DMS53 (cell line): ENCODE results near the gene PCDHGB5.
A peak's percentile ranks its signal among the peaks of the same experiment; 100 is the strongest.
"Not testable (repeated sequence)": the region's sequence is repeated elsewhere in the genome, so short reads cannot be mapped to it uniquely, and the experiment has no call there.

ENCODE experiments used
- DNase-seq: peaks from one replicate; lab custom pipeline; 2025; lab: John Stamatoyannopoulos, UW

PCDHGB5 gene

DNA sequence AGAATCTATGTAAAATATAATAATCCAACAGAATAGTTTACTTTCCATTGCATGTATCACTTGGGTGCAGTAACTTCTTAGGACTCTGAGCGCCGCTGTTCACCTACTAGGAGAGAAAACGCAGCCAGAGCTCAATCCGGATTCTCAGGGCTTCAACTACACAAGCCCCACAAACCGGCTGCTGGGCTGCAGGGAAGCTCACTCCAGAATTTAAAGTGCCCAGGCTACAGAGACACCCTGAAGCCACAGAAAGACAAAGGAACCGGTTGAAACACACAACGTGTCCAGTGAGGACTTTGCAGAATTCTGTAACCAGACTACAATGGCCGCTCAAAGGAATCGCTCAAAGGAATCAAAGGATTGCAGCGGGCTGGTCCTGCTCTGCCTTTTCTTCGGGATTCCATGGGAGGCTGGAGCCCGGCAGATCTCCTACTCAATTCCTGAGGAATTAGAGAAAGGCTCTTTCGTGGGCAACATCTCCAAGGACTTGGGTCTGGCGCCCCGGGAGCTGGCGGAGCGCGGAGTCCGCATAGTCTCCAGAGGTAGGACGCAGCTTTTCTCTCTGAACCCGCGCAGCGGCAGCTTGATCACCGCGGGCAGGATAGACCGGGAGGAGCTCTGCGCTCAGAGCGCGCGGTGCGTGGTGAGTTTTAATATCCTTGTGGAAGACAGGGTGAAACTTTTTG is 15.2 kb downstream of the PCDHGB5 start, which contains the start of gene PCDHGA10:
PCDHGA10 (plus strand) TSS at position 134 of the 686 bp plus-strand sequence; CDS start at position 323, 189 bp downstream.
- DNase-seq = peak; percentile 86

GRCh38 chr5:141413540-141414069 is 15.9 kb downstream of the PCDHGB5 start:
- no peak for DNase-seq

DNA sequence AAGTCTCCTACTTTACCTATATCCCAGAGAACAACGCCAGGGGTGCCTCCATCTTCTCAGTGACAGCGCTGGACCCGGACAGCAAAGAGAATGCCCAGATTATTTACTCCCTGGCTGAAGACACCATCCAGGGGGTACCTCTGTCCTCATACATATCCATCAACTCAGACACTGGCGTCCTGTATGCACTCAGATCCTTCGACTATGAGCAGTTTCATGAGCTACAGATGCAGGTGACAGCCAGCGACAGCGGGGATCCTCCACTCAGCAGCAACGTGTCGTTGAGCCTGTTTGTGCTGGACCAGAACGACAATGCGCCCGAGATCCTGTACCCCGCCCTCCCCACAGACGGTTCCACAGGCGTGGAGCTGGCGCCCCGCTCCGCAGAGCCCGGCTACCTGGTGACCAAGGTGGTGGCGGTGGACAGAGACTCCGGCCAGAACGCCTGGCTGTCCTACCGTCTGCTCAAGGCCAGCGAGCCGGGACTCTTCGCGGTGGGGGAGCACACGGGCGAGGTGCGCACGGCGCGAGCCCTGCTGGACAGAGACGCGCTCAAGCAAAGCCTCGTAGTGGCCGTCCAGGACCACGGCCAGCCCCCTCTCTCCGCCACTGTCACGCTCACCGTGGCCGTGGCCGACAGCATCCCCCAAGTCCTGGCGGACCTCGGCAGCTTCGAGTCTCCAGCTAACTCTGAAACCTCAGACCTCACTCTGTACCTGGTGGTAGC is 17.0 kb downstream of the PCDHGB5 start:
- DNase-seq = not testable (repeated sequence)

DNA sequence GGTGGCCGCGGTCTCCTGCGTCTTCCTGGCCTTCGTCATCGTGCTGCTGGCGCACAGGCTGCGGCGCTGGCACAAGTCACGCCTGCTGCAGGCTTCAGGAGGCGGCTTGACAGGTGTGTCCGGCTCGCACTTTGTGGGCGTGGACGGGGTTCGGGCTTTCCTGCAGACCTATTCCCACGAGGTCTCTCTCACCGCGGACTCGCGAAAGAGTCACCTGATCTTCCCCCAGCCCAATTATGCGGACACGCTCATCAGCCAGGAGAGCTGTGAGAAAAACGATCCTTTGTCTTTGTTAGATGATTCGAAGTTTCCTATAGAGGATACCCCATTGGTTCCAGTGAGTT is 17.5 kb downstream of the PCDHGB5 start:
- DNase-seq = not testable (repeated sequence)

DNA sequence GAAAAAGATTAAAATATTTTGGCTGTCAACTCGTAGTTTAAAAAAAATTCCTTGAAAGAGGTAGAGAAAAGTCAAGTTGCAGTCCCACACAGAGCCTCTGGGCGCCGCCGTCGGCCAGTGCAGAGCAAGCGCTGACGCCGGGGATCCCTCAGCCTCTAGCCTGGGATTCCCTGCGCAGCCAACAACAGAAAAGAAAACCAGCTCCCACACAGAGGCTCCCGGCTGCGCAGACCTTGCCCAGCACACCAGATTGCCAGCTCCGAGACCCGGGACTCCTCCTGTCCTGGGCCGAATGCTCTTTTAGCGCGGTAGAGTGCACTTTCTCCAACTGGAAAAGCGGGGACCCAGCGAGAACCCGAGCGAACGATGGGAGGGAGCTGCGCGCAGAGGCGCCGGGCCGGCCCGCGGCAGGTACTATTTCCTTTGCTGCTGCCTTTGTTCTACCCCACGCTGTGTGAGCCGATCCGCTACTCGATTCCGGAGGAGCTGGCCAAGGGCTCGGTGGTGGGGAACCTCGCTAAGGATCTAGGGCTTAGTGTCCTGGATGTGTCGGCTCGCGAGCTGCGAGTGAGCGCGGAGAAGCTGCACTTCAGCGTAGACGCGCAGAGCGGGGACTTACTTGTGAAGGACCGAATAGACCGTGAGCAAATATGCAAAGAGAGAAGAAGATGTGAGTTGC is 19.9 kb downstream of the PCDHGB5 start, which contains the start of gene PCDHGB7:
PCDHGB7 (plus strand) TSS at position 184 of the 679 bp plus-strand sequence; CDS start at position 367, 183 bp downstream.
- peak; percentile 89 for DNase-seq

- DNase-seq = no peak
These were observed 21.5 kb downstream of the PCDHGB5 start for GRCh38 chr5:141419074-141419880.

- peak; percentile 79 for DNase-seq
These were observed 23.2 kb downstream of the PCDHGB5 start, which contains the start of gene PCDHGA11 for GRCh38 chr5:141420855-141421488. Gene PCDHGA11, plus strand, starts transcription at chr5:141421051. Its CDS starts 177 bp downstream, at chr5:141421228.

- no peak for DNase-seq
These were observed 23.7 kb downstream of the PCDHGB5 start for GRCh38 chr5:141421489-141421855.

- DNase-seq = no peak
These were observed 25.1 kb downstream of the PCDHGB5 start for GRCh38 chr5:141422742-141423291.

DNA sequence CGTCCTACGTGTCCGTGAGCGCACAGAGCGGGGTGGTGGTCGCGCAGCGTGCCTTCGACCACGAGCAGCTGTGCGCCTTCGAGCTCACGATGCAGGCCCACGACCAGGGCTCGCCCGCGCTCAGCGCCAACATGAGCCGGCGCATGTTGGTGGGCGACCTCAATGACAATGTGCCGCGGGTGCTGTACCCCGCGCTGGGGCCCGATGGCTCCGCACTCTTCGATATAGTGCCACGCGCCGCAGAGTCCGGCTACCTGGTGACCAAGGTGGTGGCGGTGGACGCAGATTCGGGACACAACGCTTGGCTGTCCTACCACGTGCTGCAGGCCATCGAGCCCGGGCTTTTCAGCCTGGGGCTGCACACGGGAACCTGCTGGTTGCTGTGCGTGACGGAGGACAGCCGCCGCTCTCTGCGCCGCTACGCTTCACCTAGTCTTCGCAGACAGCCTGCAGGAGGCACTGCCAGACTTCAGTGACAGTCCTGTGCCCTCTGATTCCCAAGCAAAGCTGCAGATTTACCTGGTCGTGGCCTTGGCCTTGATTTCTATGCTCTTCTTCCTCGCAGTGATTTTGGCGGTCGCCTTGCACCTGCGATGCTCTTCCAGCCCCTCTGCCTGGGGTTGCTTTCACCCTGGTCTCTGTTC is 30.2 kb downstream of the PCDHGB5 start:
- no peak for DNase-seq

GRCh38 chr5:141430332-141431113 is 32.8 kb downstream of the PCDHGB5 start, which contains the start of gene PCDHGA12:
Gene PCDHGA12, plus strand, starts transcription at chr5:141430507. Its CDS starts 253 bp downstream, at chr5:141430760.
- peak; percentile 65 for DNase-seq

GRCh38 chr5:141431286-141431685 is 33.5 kb downstream of the PCDHGB5 start:
- DNase-seq = no peak

- not testable (repeated sequence) for DNase-seq
These were observed 34.6 kb downstream of the PCDHGB5 start for GRCh38 chr5:141432308-141432707.

- not testable (repeated sequence) for DNase-seq
These were observed 35.0 kb downstream of the PCDHGB5 start for GRCh38 chr5:141432726-141433125.

DNA sequence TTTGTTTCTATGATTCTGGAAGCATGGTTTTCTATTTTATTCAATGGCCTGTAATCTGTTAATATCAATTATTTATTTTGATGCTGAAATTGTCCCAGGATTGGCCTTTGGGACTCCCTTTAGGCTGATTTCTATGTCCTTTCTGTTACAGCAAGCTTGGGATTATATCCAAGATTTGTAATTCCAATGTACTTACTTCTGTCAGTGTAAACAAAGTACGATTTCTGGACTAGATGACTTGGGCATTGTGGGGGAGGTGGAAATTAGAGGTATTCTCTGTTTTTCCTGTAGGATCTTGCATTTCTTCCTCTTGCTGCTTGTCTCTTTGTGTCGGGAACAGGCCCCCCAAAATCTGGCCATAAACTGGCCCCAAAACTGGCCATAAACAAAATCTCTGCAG is 36.3 kb downstream of the PCDHGB5 start:
- DNase-seq = no peak

- no peak for DNase-seq
These were observed 39.5 kb downstream of the PCDHGB5 start for GRCh38 chr5:141437221-141437620.

DNA sequence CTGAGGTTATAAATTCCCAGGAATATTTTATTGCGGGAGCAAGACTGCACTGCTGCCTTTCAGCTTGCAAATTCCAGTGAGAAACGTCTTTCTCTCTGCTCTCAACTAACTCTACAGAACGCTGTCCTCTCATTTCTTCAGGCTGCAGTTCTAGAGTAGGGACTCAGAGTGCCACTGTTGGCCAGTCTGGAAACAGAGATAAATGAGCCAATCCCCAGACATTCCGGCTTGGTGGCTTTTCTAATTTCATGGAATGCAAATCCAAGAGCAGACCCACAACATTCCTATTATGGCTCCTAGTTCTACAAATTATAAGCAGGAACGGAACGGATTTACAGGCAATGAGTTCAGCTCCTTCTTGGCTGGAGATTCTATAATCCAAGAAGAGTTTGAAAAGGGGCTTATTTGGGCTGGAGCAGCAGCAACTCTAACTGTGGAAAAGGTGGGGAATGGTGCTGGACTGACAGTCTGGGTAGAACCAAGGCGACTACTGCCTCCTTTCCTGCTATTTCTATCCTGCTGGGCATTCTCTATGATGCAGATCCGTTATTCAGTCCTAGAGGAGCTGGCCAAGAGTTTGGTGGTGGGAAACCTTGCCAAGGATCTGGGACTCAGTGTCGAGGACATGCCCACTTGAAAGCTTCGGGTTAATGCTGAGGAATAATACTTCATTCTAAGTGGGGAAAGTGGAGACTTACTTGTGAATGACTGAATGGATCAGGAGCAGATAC is 41.8 kb downstream of the PCDHGB5 start:
- no peak for DNase-seq

DNA sequence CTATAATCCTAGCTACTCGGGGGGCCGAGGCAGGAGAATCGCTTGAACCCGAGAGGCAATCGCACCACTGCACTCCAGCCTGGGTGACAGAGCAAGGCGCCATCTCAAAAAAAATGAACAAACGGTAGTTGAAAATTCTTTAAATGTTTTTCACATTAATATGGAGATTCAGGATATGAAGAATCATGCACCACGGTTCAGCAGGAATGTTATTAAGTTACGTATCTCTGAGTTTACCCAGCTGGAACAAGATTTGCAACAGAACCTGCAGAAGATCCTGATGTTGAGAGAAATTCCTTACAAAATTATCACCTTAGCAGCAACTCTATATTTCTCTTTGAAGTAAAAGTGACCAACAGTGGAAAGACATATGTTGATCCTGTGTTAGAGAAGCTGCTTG is 42.6 kb downstream of the PCDHGB5 start:
- DNase-seq = no peak
